Lower lobe of right lung (tissue), 2 donors: ENCODE measurements around the gene VAX1. TPM values are rescaled to one million over a fixed set of nuclear protein-coding genes. Genes with fewer than 3 reads are reported as not detected.
"Not testable (repeated sequence)": the region's sequence is repeated elsewhere in the genome, so short reads cannot be mapped to it uniquely, and the experiment has no call there.

Experiments used
- ATAC-seq, 2 donors: fragments of 200-7000 bp; cut with Tn5 transposase; one replicate each; pipeline ENCODE4 v1.9.1; 2020 to 2022; ENCODE audit warnings: mild to moderate bottlenecking in 2 of 2, moderate library complexity in 2 of 2
- DNase-seq: peaks from one replicate; pipeline ENCODE4 v3.0.0-alpha.2; 2020
- H3K27ac ChIP-seq: fragments of 200-600 bp; one replicate; pipeline ENCODE4 v1.8.0; 2022
- H3K27me3 ChIP-seq: fragments of 200-600 bp; one replicate; pipeline ENCODE4 v1.8.0; 2022; ENCODE audit warnings: low read depth
- H3K36me3 ChIP-seq: fragments of 200-600 bp; one replicate; pipeline ENCODE4 v1.8.0; 2022; ENCODE audit warnings: mild to moderate bottlenecking
- H3K4me1 ChIP-seq: fragments of 200-600 bp; one replicate; pipeline ENCODE4 v1.8.0; 2022
- H3K4me3 ChIP-seq: fragments of 200-600 bp; one replicate; pipeline ENCODE4 v1.8.0; 2022; ENCODE audit warnings: mild to moderate bottlenecking
- H3K9me3 ChIP-seq: fragments of 200-600 bp; one replicate; pipeline ENCODE4 v1.8.0; 2022
- intact Hi-C: fragments of 100-400 bp; cut with DNase I; formaldehyde crosslinking; loops from one replicate; pipeline ENCODE4 v1.11.0; 2022
- microRNA-seq: library from miRNA; unstranded; fragments of <30 nt; microRNA quantifications from one replicate; pipeline ENCODE4 v1.2.0, GENCODE V29; 2020; ENCODE audit warnings: borderline number of aligned reads
- total RNA-seq: library from RNA; stranded (reverse); fragmentation: NEBNext Ultra II Directional; extraction: Animal tissue kit (Norgen Biotek cat#: 25700); gene quantifications from one replicate; pipeline ENCODE4 v1.2.1, GENCODE V29; 2021
- TF ChIP-seq, protein P1 (sequence below): fragments of 200-600 bp; IDR thresholded peaks from one replicate; pipeline ENCODE4 v1.8.0; 2022; ENCODE audit warnings: antibody characterized with exemption, mild to moderate bottlenecking
- donor health status: DM: no; HTN: yes; CAD: no; lungs with severe emphysema.

The VAX1 gene
- total RNA-seq, 1 donor from 2014 or later, result not detected

DNA sequence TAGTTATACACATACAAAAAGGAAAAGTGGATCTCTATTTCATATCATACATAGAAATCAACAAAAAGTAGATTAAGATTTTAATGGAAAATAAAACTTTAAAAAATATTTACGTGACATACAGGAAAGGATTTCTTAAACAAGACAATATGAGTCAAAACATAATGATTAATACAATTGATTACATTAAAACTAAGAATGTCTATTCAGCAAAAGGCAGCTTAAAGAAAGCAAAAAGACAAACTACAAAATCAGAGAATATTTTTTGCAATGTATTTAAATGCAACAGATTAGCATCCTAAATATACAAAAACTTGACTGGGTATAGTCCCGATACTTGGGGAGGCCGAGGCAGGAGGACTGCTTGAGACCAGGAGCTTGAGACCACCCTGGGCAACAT lies 50.5 kb downstream of the VAX1 start:
- H3K4me3 ChIP-seq, result no peak overlapping the region
- TF ChIP-seq, protein P1, sequence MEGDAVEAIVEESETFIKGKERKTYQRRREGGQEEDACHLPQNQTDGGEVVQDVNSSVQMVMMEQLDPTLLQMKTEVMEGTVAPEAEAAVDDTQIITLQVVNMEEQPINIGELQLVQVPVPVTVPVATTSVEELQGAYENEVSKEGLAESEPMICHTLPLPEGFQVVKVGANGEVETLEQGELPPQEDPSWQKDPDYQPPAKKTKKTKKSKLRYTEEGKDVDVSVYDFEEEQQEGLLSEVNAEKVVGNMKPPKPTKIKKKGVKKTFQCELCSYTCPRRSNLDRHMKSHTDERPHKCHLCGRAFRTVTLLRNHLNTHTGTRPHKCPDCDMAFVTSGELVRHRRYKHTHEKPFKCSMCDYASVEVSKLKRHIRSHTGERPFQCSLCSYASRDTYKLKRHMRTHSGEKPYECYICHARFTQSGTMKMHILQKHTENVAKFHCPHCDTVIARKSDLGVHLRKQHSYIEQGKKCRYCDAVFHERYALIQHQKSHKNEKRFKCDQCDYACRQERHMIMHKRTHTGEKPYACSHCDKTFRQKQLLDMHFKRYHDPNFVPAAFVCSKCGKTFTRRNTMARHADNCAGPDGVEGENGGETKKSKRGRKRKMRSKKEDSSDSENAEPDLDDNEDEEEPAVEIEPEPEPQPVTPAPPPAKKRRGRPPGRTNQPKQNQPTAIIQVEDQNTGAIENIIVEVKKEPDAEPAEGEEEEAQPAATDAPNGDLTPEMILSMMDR, result no peak
- H3K9me3 ChIP-seq, result no peaks in the 10 kb centered on the region
- DNase-seq (no peak), ATAC-seq (no peak)
- H3K4me1 ChIP-seq, result no peaks in the 10 kb centered on the region
- H3K27me3 ChIP-seq, result no peaks in the 10 kb centered on the region
- H3K36me3 ChIP-seq, result no peaks in the 10 kb centered on the region
- H3K27ac ChIP-seq, result no peak overlapping the region
- intact Hi-C loops, result no loop called here

DNA sequence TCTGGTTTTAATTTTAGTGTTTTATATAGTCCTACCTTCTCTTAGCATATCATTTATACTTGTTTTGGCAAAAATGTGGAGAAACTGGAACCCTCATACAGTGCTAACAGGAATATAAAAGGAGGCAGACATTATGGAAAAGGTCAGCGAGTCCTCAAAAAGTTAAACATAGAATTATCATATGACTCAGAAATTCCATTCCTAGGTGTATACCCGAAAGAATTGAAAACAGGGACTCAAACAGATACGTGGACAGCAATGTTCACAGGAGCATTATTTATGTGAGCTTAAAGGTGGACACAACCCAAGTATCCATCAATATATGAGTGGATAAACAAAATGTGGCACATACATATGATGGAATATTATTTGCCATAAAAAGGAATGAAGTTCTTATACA lies 51.5 kb downstream of the VAX1 start:
- no peaks in the 10 kb centered on the region for H3K27me3 ChIP-seq

DNA sequence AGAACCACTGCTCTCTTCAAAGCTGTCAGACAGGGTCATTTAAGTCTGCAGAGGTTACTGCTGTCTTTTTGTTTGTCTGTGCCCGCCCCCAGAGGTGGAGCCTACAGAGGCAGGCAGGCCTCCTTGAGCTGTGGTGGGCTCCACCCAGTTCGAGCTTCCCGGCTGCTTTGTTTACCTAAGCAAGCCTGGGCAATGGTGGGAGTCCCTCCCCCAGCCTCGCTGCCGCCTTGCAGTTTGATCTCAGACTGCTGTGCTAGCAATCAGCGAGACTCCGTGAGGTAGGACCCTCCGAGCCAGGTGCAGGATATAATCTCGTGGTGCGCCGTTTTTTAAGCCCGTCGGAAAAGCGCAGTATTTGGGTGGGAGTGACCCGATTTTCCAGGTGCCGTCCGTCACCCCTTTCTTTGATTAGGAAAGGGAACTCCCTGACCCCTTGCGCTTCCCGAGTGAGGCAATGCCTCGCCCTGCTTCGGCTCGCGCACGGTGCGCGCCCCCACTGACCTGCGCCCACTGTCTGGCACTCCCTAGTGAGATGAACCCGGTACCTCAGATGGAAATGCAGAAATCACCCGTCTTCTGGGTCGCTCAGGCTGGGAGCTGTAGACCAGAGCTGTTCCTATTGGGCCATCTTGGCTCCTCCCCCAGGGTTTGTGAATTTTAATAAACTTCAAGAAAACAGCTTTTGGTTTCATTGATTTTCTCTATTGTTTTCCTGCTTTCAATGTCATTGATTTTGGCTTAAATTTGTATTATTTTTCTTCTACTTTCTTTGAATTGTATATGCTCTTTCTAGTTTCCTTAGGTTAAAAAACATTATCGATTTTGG lies 53.4 kb downstream of the VAX1 start:
- H3K27ac ChIP-seq, H3K9me3 ChIP-seq, H3K4me1 ChIP-seq, H3K36me3 ChIP-seq, intact Hi-C loops, ATAC-seq, H3K4me3 ChIP-seq, H3K27me3 ChIP-seq, DNase-seq: not testable (repeated sequence)

More for the DNA sequence above, 51.5 kb downstream of the VAX1 start:
- TF ChIP-seq, protein P1, result no peak
- Histone ChIP-seq H3K36me3 (no peaks in the 10 kb centered on the region), H3K4me3 (no peak overlapping the region), H3K9me3 (no peaks in the 10 kb centered on the region), H3K27ac (no peak overlapping the region), H3K4me1 (no peaks in the 10 kb centered on the region)
- ATAC-seq (no peak), DNase-seq (no peak)
- intact Hi-C loops, result no loop called here

Small RNA genes lying within 50 kb of the gene (microRNA-seq; reads per million reads assigned to microRNA genes)
- not detected for gene MIR3663

Other genes with a start within 250 kb of the VAX1 start
- gene SHTN1, start 133.1 kb downstream of the VAX1 start, total RNA-seq, result 43.1 TPM
- not detected for gene KCNK18, start 59.2 kb upstream of the VAX1 start, total RNA-seq
- 6.3 TPM for gene SLC18A2, start 102.8 kb upstream of the VAX1 start, total RNA-seq
- gene PDZD8, start 237.2 kb upstream of the VAX1 start, total RNA-seq, result 29.4 TPM